ENCODE results near the gene TP53TG3.
"Not testable (repeated sequence)": the region's sequence is repeated elsewhere in the genome, so short reads cannot be mapped to it uniquely, and the experiment has no call there.

TP53TG3 gene, protein sequence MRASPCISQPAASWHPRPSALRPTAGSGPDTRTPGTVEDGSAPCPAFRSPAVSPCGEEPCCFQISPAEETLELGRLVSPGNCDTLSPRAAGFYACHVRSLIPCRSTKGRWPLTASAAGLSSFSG

DNA sequence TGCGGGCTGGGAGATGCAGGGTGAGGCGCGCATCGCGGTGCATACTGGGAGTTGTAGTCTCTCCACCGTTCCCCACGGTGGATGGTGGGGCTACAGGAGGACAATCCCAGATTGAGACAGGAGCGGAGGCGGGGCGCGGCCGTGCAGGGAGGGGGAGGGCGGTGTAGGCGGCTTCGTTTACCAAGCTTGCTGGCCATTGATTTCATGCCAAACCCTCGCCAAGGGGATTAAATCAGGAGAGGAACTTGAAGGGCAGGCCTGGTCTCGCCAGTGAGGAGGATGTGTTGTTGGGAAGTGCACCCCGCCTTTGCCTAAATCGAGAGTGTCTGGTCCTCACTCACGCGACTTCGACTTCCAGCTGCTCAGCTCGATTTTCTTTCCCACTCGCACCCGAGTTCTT is at the start of gene TP53TG3:
TP53TG3 (minus strand) TSS at position 101 of the 400 bp plus-strand sequence; CDS start at position 33, 68 bp downstream.
- not testable (repeated sequence) for DNase-seq

- DNase-seq: not testable (repeated sequence)
Observed at GRCh38 chr16:32650876-32651275, 25.1 kb downstream of the TP53TG3 start.

- not testable (repeated sequence) for DNase-seq
Observed at GRCh38 chr16:32647562-32647961, 28.4 kb downstream of the TP53TG3 start.

GRCh38 chr16:32646780-32647179 is 29.2 kb downstream of the TP53TG3 start:
- not testable (repeated sequence) for DNase-seq

DNA sequence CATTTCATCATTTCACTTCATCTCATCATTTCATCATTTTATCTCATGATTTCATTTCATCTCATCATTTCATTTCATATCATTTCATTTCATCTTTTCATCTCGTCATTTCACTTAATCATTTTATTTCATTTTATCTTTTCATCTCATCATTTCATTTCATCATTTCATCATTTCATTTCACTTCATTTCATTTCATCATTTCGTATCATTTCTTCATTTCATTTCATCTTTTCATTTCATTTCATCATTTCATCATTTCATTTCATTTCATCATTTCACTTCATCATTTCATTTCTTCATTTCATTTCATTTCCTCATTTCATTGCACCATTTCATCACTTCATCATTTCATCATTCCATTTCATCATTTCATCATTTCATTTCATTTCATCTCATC is 29.8 kb downstream of the TP53TG3 start:
- DNase-seq: not testable (repeated sequence)

DNA sequence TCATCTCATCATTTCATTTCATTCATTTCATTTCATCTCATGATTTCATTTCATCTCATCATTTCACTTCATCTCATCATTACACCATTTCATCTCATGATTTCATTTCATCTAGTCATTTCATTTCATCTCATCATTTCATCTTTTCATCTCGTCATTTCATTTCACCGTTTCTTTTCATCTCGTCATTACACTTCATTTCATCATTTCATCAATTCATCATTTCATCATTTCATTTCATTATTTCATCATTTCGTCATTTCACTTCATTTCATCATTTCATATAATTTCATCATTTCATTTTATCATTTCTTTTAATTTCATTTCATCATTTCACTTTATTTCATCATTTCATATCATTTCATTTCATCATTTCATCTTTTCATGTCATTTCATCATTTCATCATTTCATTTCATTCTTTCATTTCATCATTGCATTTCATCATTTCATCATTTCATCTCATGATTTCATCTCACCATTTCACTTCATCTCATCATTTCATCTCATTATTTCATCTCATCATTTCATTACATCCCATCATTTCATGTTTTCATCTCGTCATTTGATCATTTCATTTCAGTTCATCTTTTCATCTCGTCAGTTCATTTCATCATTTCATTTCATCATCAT is 30.6 kb downstream of the TP53TG3 start:
- DNase-seq: not testable (repeated sequence)

- DNase-seq: not testable (repeated sequence)
Observed at GRCh38 chr16:32644715-32645114, 31.2 kb downstream of the TP53TG3 start.

GRCh38 chr16:32637614-32638013 is 38.4 kb downstream of the TP53TG3 start:
- not testable (repeated sequence) for DNase-seq

DNA sequence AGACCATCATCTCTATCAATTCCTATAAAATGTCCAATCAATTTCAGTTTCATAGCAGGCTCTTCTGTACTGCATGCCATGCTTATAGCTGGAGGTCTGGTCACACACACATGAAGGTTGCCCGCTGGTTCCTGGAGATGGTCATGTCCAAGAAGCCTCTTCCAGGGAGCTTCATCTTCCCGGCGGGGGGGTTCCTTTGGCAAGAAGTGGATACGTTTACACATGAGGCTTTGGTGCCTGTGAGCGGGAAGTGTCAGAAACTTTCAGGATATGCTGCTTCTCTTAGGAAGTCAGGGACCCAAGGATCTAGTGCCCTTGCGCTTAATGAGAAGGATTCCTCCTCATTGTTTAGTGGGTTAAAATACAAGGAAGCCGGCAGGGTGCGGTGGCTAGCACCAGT is 43.9 kb downstream of the TP53TG3 start:
- DNase-seq: not testable (repeated sequence)

All from hematopoietic multipotent progenitor cell treated with erythropoietin and hydrocortisone succinate and interleukin-3 and kit ligand, for 8 days (in vitro differentiated cells).